Superior temporal gyrus (tissue), 1 donor: ENCODE data around the gene LGALS9.
A peak's percentile ranks its signal among the peaks of the same experiment; 100 is the strongest.
"Not testable (repeated sequence)": the region's sequence is repeated elsewhere in the genome, so short reads cannot be mapped to it uniquely, and the experiment has no call there.

Experiments
- DNase-seq: peaks from one replicate; pipeline ENCODE4 v3.0.0-alpha.2; 2016; ENCODE audit errors: extremely low spot score

The LGALS9 gene

DNA sequence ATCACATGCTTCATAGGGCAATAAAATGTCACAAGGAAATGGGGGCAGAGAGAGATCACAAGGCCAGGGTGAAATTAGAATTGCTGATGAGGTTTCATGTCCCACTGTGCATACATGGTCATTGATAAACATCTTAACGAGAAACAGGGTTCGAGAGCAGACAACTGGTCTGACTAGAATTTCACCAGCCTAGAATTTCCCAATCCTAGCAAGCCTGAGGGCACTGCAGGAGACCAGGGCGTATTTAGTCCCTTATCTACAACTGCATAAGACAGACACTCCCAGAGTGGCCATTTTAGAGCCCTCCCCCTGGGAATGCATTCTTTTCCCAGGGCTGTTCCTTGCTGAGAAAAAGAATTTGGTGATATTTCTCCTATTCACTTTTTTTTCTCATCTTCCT lies 55.3 kb downstream of the LGALS9 start:
- not testable (repeated sequence) for DNase-seq

DNA sequence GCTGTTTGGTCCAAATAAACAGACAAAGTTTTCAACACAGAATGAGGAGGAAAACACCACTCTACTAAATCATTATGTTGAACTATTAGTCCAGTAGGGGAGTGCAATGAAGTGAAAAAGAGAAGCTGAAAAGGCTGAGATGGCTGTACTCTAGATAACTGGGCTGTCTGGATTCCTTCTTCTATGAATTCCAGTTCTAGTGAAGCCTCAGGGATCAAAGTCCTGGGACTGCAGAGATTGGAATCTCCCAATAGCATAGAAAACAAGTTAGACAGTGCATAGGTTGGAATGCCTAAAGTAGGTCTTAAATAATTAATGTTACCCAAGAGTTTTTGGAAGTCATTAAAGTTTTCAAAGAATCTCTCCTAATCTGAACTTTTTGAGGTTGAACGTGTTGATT lies 59.9 kb downstream of the LGALS9 start:
- no peak for DNase-seq

DNA sequence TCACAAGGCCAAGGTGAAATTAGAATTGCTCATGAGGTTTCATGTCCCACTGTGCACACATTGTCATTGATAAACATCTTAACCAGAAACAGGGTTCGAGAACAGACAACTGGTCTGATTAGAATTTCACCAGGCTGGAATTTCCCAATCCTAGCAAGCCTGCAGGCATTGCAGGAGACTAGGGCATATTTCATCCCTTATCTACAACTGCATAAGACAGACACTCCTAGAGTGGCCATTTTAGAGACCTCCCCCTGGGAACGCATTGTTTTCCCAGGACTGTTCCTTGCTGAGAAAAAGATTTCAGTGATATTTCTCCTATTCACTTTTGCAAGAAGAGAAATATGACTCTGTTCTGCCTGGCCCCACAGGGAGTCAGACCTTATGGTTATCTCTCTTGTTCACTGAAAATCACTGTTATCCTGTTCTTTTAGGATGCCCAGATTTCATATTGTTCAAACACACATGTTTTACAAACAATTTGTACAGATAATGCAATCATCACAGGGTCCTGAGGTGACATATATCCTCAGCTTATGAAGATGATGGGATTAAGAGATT lies 64.3 kb downstream of the LGALS9 start:
- DNase-seq, result peak; percentile 24
